Measurements from ENCODE around the gene TXNDC12. TPM values are rescaled to one million over a fixed set of nuclear protein-coding genes. Genes with fewer than 3 reads are reported as not detected.
"Not testable (repeated sequence)": the region's sequence is repeated elsewhere in the genome, so short reads cannot be mapped to it uniquely, and the experiment has no call there.

The TXNDC12 gene
- total RNA-seq, 1 experiment from 2014 or later, result 102 TPM

GRCh38 chr1:52096216-52096615, 41.2 kb upstream of the TXNDC12 start:
- ChIA-PET POLR2A (no interaction called here), CTCF (no interaction called here)
- Mint-ChIP-seq H3K27ac (ENCODE audit: low read depth, unreplicated experiment) (no peak overlapping the region), H3K4me3 (ENCODE audit: unreplicated experiment) (no peak overlapping the region), H3K9me3 (ENCODE audit: unreplicated experiment) (no peaks in the 10 kb centered on the region), H3K36me3 (ENCODE audit: insufficient read depth, unreplicated experiment) (peaks cover 17% of the 10 kb centered on the region), H3K4me1 (ENCODE audit: insufficient read depth, unreplicated experiment) (no peaks in the 10 kb centered on the region), H3K27me3 (ENCODE audit: insufficient read depth, unreplicated experiment) (no peaks in the 10 kb centered on the region)
- no TSS peak for BruUV-seq (replicated peaks)
- intact Hi-C loops (cut with micrococcal nuclease), result no loop called here
- no peak for DNase-seq (ENCODE audit: unreplicated experiment)
- TF ChIP-seq CTCF (IDR thresholded peaks at IDR 0.05; ENCODE audit: unreplicated experiment), result no peak

GRCh38 chr1:52094300-52094699, 39.3 kb upstream of the TXNDC12 start:
- BruUV-seq (replicated peaks); H3K27ac Mint-ChIP-seq (ENCODE audit: low read depth, unreplicated experiment); DNase-seq (ENCODE audit: unreplicated experiment); intact Hi-C loops (cut with micrococcal nuclease); H3K4me3 Mint-ChIP-seq (ENCODE audit: unreplicated experiment); H3K9me3 Mint-ChIP-seq (ENCODE audit: unreplicated experiment); H3K4me1 Mint-ChIP-seq (ENCODE audit: insufficient read depth, unreplicated experiment); H3K27me3 Mint-ChIP-seq (ENCODE audit: insufficient read depth, unreplicated experiment): not testable (repeated sequence)
- H3K36me3 Mint-ChIP-seq (ENCODE audit: insufficient read depth, unreplicated experiment), result peaks cover 35% of the 10 kb centered on the region
- ChIA-PET CTCF (interaction anchor here (0.6 to 1.2 kb wide), 3 partner anchors 15 to 1082 kb away, joined by 3 read pairs; no protein-coding TSS in a partner anchor), POLR2A (interaction anchor here (0.7 to 0.9 kb wide), 2 partner anchors 9 to 10 kb away, joined by 3 read pairs; no protein-coding TSS in a partner anchor)

GRCh38 chr1:52087892-52088291, 32.9 kb upstream of the TXNDC12 start:
- H3K4me1 Mint-ChIP-seq (ENCODE audit: insufficient read depth, unreplicated experiment); intact Hi-C loops (cut with micrococcal nuclease); H3K27me3 Mint-ChIP-seq (ENCODE audit: insufficient read depth, unreplicated experiment); DNase-seq (ENCODE audit: unreplicated experiment); BruUV-seq (replicated peaks); H3K4me3 Mint-ChIP-seq (ENCODE audit: unreplicated experiment); H3K27ac Mint-ChIP-seq (ENCODE audit: low read depth, unreplicated experiment); H3K9me3 Mint-ChIP-seq (ENCODE audit: unreplicated experiment): not testable (repeated sequence)
- ChIA-PET CTCF (interaction anchor here (0.7 kb wide), 1 partner anchor 1980 kb away, joined by 3 read pairs; no protein-coding TSS in a partner anchor), POLR2A (interaction anchor here (0.7 kb wide), 1 partner anchor 198 kb away, joined by 3 read pairs; no protein-coding TSS in a partner anchor)
- H3K36me3 Mint-ChIP-seq (ENCODE audit: insufficient read depth, unreplicated experiment), result peaks cover 78% of the 10 kb centered on the region

- H3K36me3 Mint-ChIP-seq (ENCODE audit: insufficient read depth, unreplicated experiment), result peaks cover 69% of the 10 kb centered on the region
- no peak for TF ChIP-seq CTCF (IDR thresholded peaks at IDR 0.05; ENCODE audit: unreplicated experiment)
- POLR2A ChIA-PET, result interaction anchor here (1.1 kb wide), 1 partner anchor 41 kb away, joined by 3 read pairs; no protein-coding TSS in a partner anchor
- no peaks in the 10 kb centered on the region for H3K27me3 Mint-ChIP-seq (ENCODE audit: insufficient read depth, unreplicated experiment)
- H3K4me3 Mint-ChIP-seq (ENCODE audit: unreplicated experiment), result no peak overlapping the region
- no peak for DNase-seq (ENCODE audit: unreplicated experiment)
- intact Hi-C loops (cut with micrococcal nuclease), result no loop called here
- BruUV-seq (replicated peaks), result no TSS peak
- no peaks in the 10 kb centered on the region for H3K4me1 Mint-ChIP-seq (ENCODE audit: insufficient read depth, unreplicated experiment)
- H3K9me3 Mint-ChIP-seq (ENCODE audit: unreplicated experiment), result no peaks in the 10 kb centered on the region
- no peak overlapping the region for H3K27ac Mint-ChIP-seq (ENCODE audit: low read depth, unreplicated experiment)
- CTCF ChIA-PET, result interaction anchor here (0.8 to 1.2 kb wide), 2 partner anchors 14 to 26 kb away, joined by 3 to 7 read pairs; no protein-coding TSS in a partner anchor
Observed at GRCh38 chr1:52080014-52080415, 25.0 kb upstream of the TXNDC12 start.

- POLR2A ChIA-PET, result interaction anchor here (1.5 kb wide), 1 partner anchor 22 kb away, joined by 4 read pairs; the partner anchor contains the start of genes BTF3L4 and TXNDC12
- H3K4me3 Mint-ChIP-seq (ENCODE audit: unreplicated experiment); H3K27me3 Mint-ChIP-seq (ENCODE audit: insufficient read depth, unreplicated experiment); H3K4me1 Mint-ChIP-seq (ENCODE audit: insufficient read depth, unreplicated experiment); H3K9me3 Mint-ChIP-seq (ENCODE audit: unreplicated experiment); H3K27ac Mint-ChIP-seq (ENCODE audit: low read depth, unreplicated experiment); BruUV-seq (replicated peaks); DNase-seq (ENCODE audit: unreplicated experiment); intact Hi-C loops (cut with micrococcal nuclease): not testable (repeated sequence)
- peaks cover 83% of the 10 kb centered on the region for H3K36me3 Mint-ChIP-seq (ENCODE audit: insufficient read depth, unreplicated experiment)
- CTCF ChIA-PET, result interaction anchor here (0.6 to 0.7 kb wide), 3 partner anchors 135 to 218 kb away, joined by 3 to 5 read pairs (median 3); no protein-coding TSS in a partner anchor
Observed at GRCh38 chr1:52077277-52077676, 22.3 kb upstream of the TXNDC12 start.

Measured in MCF 10A (cell line).